ENCODE results near the gene LRRC14B.

GRCh38 chr5:154236-154635 lies 37.1 kb upstream of the LRRC14B start:
- TF ChIP-seq CTCF (IDR thresholded peaks at IDR 0.05) (no peak), POLR2A (IDR thresholded peaks at IDR 0.05) (no peak)

Measured in vagina (tissue), 2 donors.